Measurements from ENCODE around the gene TNK2.

TNK2 gene

DNA sequence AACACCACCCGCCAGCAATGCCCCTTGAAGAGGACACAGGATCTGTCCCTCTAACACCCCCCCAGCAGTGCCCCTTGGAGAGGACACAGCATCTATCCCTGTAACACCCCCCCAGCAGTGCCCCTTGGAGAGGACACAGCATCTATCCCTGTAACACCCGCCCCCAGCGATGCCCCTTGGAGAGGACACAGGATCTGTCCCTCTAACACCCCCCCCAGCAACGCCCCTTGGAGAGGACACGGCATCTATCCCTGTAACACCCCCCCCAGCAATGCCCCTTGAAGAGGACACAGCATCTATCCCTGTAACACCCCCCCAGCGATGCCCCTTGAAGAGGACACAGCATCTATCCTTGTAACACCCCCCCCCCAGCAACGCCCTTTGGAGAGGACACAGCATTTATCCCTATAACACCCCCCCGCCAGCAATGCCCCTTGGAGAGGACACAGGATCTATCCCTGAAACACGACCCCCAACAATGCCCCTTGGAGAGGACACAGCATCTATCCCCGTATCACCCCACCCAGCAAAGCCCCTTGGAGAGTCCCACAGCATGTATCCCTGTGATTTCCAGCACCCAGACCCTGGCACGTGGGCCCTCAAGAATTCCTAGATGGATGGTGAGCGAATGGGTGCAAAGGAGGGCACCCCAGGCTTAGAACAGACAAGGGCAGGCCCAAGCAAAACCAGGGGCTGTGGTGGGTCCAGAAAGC lies 26.9 kb downstream of the TNK2 start:
- H3K4me2 ChIP-seq (ENCODE audit: low read depth, low read length, poor library complexity, severe bottlenecking) = no peak overlapping the region
- no peak overlapping the region for H3K4me3 ChIP-seq (ENCODE audit: insufficient read depth, low read length, poor library complexity, severe bottlenecking)
- peaks cover 3% of the 10 kb centered on the region; the same call in 1 of the 2 replicates for H3K79me2 ChIP-seq (ENCODE audit: insufficient read depth, low read length)
- TF ChIP-seq EZH2phosphoT487 (conservative IDR thresholded peaks at IDR 0.05; ENCODE audit: low read length) = no peak
- TF ChIP-seq, protein P1, sequence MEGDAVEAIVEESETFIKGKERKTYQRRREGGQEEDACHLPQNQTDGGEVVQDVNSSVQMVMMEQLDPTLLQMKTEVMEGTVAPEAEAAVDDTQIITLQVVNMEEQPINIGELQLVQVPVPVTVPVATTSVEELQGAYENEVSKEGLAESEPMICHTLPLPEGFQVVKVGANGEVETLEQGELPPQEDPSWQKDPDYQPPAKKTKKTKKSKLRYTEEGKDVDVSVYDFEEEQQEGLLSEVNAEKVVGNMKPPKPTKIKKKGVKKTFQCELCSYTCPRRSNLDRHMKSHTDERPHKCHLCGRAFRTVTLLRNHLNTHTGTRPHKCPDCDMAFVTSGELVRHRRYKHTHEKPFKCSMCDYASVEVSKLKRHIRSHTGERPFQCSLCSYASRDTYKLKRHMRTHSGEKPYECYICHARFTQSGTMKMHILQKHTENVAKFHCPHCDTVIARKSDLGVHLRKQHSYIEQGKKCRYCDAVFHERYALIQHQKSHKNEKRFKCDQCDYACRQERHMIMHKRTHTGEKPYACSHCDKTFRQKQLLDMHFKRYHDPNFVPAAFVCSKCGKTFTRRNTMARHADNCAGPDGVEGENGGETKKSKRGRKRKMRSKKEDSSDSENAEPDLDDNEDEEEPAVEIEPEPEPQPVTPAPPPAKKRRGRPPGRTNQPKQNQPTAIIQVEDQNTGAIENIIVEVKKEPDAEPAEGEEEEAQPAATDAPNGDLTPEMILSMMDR (IDR thresholded peaks at IDR 0.05; ENCODE audit: insufficient read depth, low read length, poor library complexity, severe bottlenecking) = no peak
- no peaks in the 10 kb centered on the region for H3K9me3 ChIP-seq (ENCODE audit: insufficient read depth, low read length)
- no peaks in the 10 kb centered on the region for H4K20me1 ChIP-seq (ENCODE audit: low read depth, low read length)
- no peak overlapping the region for H3K9ac ChIP-seq (ENCODE audit: low read length)
- H3K9me2 ChIP-seq (replicated peaks; ENCODE audit: insufficient read depth, low read length) = no peaks in the 10 kb centered on the region
- no peaks in the 10 kb centered on the region for H3F3A ChIP-seq (ENCODE audit: insufficient read depth)
- no peak overlapping the region for H3K27ac ChIP-seq (ENCODE audit: low read depth, low read length)
- H2AFZ ChIP-seq (ENCODE audit: low read depth, low read length, severe bottlenecking) = no peak overlapping the region
- no peaks in the 10 kb centered on the region for H3K36me3 ChIP-seq (ENCODE audit: low read length)
- no peaks in the 10 kb centered on the region for H3K27me3 ChIP-seq (ENCODE audit: low read length)

DNA sequence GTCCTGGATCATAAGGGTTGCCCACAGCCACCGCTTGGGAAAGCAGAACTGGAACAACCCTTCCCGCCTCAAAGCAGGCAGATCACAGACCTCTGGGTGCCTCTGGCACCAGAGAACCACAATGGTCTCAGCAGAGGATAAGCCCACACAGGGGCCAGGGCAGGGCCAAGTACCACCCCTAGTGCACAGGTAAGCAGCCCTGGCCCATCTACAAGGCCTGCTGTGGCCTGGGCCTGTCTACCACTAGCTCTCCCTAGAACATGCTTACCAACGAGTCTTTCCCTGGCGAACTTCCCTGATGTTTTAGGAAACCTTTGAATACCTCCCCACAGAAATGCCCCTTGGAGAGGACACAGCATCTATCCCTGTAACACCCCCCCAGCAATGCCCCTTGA lies 28.3 kb downstream of the TNK2 start:
- no peaks in the 10 kb centered on the region for H3K9me2 ChIP-seq (replicated peaks; ENCODE audit: insufficient read depth, low read length)
- no peaks in the 10 kb centered on the region for H3F3A ChIP-seq (ENCODE audit: insufficient read depth)
- H3K79me2 ChIP-seq (ENCODE audit: insufficient read depth, low read length) = no peaks in the 10 kb centered on the region; the same call in 1 of the 2 replicates
- no peak overlapping the region for H3K4me2 ChIP-seq (ENCODE audit: low read depth, low read length, poor library complexity, severe bottlenecking)
- H2AFZ ChIP-seq (ENCODE audit: low read depth, low read length, severe bottlenecking) = no peak overlapping the region
- no peaks in the 10 kb centered on the region for H3K27me3 ChIP-seq (ENCODE audit: low read length)
- TF ChIP-seq EZH2phosphoT487 (conservative IDR thresholded peaks at IDR 0.05; ENCODE audit: low read length) = no peak
- TF ChIP-seq, protein P1 (IDR thresholded peaks at IDR 0.05; ENCODE audit: insufficient read depth, low read length, poor library complexity, severe bottlenecking) = no peak
- no peak overlapping the region for H3K9ac ChIP-seq (ENCODE audit: low read length)
- H3K4me3 ChIP-seq (ENCODE audit: insufficient read depth, low read length, poor library complexity, severe bottlenecking) = no peak overlapping the region
- no peaks in the 10 kb centered on the region for H4K20me1 ChIP-seq (ENCODE audit: low read depth, low read length)
- H3K36me3 ChIP-seq (ENCODE audit: low read length) = no peaks in the 10 kb centered on the region
- H3K27ac ChIP-seq (ENCODE audit: low read depth, low read length) = no peak overlapping the region
- H3K9me3 ChIP-seq (ENCODE audit: insufficient read depth, low read length) = no peaks in the 10 kb centered on the region

DNA sequence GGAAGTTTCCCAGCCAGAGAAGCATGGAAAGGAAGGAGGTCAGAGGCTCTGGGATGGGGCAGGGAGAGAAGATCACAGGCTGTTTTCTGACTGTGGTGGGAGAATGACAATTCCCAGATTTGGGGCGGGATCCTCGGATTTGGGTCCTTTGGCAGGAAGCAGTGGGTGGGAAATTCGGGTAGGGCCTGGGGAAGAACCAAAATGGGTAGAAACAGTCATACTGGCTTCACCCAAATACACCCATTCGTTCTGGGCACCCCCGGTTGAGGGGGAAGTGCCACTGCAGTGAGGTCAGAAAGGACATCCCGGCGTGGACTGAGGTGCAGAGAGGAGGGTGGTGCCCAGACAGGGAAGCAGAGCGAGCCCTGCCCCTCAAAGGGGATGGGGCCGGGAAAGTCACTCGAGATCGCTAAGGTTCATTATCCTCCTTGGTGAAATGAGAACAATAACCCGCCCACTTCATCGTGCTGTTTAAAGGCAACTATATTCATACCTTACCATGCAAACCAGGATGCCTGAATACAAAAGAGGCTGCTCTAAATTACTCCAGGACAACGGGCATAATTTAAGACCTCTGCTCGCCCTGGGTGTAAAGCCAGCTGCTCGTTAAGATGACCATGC lies 28.8 kb downstream of the TNK2 start:
- no peak overlapping the region for H3K4me3 ChIP-seq (ENCODE audit: insufficient read depth, low read length, poor library complexity, severe bottlenecking)
- no peaks in the 10 kb centered on the region for H3F3A ChIP-seq (ENCODE audit: insufficient read depth)
- TF ChIP-seq EZH2phosphoT487 (conservative IDR thresholded peaks at IDR 0.05; ENCODE audit: low read length) = no peak
- TF ChIP-seq, protein P1 (IDR thresholded peaks at IDR 0.05; ENCODE audit: insufficient read depth, low read length, poor library complexity, severe bottlenecking) = no peak
- no peaks in the 10 kb centered on the region for H4K20me1 ChIP-seq (ENCODE audit: low read depth, low read length)
- H3K27ac ChIP-seq (ENCODE audit: low read depth, low read length) = no peak overlapping the region
- H3K36me3 ChIP-seq (ENCODE audit: low read length) = no peaks in the 10 kb centered on the region
- H3K9ac ChIP-seq (ENCODE audit: low read length) = no peak overlapping the region
- no peak overlapping the region for H3K4me2 ChIP-seq (ENCODE audit: low read depth, low read length, poor library complexity, severe bottlenecking)
- H3K79me2 ChIP-seq (ENCODE audit: insufficient read depth, low read length) = no peaks in the 10 kb centered on the region
- H2AFZ ChIP-seq (ENCODE audit: low read depth, low read length, severe bottlenecking) = no peak overlapping the region
- H3K9me3 ChIP-seq (ENCODE audit: insufficient read depth, low read length) = no peaks in the 10 kb centered on the region
- no peaks in the 10 kb centered on the region for H3K9me2 ChIP-seq (replicated peaks; ENCODE audit: insufficient read depth, low read length)
- no peaks in the 10 kb centered on the region for H3K27me3 ChIP-seq (ENCODE audit: low read length)
